OCI-LY3 (cell line): ENCODE measurements around the gene PTPRJ.

Experiments used
- EZH2phosphoT487 ChIP-seq: fragments of 200-600 bp; shearing (Covaris generic); IDR thresholded peaks from 2 replicates; pipeline ENCODE4 v1.6.1; 2018; ENCODE audit warnings: antibody characterized with exemption, mixed run types, low read depth
- TF ChIP-seq, protein P1 (sequence below): fragments of 200-600, 300-600 bp; sonication (generic); IDR thresholded peaks from 2 replicates; pipeline ENCODE4 v1.5.1; 2014; ENCODE audit warnings: antibody characterized with exemption, low read length, low read depth

DNA sequence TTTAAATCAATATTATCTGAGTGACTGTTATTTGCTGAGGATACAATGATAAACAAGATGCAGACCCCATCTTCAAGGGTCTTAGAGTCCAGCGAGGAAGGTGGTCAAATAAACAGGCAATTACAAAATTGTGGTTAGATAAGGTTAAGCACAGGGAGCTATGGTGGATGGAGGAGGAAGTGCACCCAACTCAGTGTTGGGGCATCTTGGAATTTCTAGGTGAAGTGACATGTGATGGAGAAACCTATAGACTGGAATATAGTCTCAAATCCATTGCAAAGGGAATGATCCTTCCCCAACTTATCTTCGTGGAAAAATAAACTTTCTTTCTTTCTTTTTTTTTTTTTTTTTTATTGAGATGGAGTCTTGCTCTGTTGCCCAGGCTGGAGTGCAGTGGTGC is 3.4 kb upstream of the PTPRJ start:
- TF ChIP-seq, protein P1, sequence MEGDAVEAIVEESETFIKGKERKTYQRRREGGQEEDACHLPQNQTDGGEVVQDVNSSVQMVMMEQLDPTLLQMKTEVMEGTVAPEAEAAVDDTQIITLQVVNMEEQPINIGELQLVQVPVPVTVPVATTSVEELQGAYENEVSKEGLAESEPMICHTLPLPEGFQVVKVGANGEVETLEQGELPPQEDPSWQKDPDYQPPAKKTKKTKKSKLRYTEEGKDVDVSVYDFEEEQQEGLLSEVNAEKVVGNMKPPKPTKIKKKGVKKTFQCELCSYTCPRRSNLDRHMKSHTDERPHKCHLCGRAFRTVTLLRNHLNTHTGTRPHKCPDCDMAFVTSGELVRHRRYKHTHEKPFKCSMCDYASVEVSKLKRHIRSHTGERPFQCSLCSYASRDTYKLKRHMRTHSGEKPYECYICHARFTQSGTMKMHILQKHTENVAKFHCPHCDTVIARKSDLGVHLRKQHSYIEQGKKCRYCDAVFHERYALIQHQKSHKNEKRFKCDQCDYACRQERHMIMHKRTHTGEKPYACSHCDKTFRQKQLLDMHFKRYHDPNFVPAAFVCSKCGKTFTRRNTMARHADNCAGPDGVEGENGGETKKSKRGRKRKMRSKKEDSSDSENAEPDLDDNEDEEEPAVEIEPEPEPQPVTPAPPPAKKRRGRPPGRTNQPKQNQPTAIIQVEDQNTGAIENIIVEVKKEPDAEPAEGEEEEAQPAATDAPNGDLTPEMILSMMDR: no peak
- TF ChIP-seq EZH2phosphoT487: no peak
